22Rv1 (cell line): ENCODE measurements around the gene CHADL.
A peak's percentile ranks its signal among the peaks of the same experiment; 100 is the strongest.

ENCODE experiments used
- H3K27ac ChIP-seq: fragments of 450-650 bp; 2 replicates; pipeline ENCODE4 v1.5.1; 2017
- ZFX ChIP-seq: fragments of 450-650 bp; IDR thresholded peaks from 2 replicates; pipeline ENCODE4 v1.6.1; 2017; ENCODE audit warnings: antibody characterized with exemption, borderline replicate concordance
- TF ChIP-seq, protein P1 (sequence below): fragments of 450-650 bp; IDR thresholded peaks from 2 replicates; pipeline ENCODE4 v1.5.1; 2017; ENCODE audit warnings: mild to moderate bottlenecking

The CHADL gene

DNA sequence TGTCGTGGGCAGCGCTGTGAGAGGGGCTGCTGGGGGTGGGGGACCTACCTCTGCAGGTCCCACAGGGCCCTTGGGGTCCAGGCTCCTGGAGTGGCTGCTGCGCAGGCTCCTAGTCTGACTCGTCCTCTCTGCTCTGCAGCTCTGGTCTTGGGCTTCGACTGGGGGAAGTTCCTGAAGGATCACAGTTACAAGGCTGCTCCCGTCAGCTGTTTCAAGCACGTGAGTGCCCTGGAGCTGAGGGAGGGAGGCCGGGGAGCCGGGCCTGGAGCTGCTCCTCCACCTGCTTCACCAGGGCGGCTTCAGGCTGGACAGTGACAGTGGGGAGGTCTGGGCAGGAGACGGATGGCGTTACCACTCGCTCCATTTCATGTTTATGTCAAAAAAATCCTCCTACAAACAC, 23.7 kb downstream of the CHADL start:
- no peak overlapping the region for H3K27ac ChIP-seq
- TF ChIP-seq, protein P1, sequence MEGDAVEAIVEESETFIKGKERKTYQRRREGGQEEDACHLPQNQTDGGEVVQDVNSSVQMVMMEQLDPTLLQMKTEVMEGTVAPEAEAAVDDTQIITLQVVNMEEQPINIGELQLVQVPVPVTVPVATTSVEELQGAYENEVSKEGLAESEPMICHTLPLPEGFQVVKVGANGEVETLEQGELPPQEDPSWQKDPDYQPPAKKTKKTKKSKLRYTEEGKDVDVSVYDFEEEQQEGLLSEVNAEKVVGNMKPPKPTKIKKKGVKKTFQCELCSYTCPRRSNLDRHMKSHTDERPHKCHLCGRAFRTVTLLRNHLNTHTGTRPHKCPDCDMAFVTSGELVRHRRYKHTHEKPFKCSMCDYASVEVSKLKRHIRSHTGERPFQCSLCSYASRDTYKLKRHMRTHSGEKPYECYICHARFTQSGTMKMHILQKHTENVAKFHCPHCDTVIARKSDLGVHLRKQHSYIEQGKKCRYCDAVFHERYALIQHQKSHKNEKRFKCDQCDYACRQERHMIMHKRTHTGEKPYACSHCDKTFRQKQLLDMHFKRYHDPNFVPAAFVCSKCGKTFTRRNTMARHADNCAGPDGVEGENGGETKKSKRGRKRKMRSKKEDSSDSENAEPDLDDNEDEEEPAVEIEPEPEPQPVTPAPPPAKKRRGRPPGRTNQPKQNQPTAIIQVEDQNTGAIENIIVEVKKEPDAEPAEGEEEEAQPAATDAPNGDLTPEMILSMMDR: no peak
- TF ChIP-seq ZFX: no peak

DNA sequence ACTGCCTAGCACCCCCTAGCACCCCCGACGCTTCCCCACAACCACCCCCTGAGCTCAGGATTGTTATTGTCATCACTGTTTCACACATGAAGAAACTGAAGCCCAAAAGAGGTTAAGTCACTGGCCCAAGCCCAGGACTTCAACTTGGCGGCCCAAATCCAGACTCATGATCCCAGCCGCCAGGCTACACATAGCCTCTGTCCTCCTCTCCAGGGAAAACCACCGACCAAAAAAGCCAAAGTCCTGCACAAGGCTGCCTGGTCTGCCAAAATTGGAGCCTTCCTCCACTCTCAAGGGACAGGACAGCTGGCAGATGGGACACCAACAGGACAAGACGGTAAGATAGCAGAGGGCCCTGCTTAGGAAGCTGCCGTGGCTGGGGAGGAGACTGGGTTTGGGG, 24.8 kb downstream of the CHADL start:
- no peak overlapping the region for H3K27ac ChIP-seq

DNA sequence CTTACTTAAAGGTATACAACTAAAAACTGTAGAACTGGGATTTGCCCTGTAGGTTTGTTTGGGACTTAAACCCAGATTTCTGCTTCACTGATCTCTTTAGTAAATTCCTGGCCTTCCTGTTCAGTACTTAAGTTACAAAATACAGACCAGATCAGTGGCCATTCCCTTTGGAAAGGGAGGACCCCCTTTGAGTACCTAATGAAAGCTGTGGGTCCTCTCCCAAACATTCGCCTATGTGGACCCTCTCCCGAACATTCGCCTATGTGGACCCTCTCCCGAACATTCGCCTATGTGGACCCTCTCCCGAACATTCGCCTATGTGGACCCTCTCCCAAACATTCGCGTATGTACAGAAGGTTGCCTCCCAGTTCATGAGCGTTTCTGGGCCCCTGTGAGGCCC, 25.3 kb downstream of the CHADL start:
- H3K27ac ChIP-seq: no peak overlapping the region
- TF ChIP-seq, protein P1: no peak
- TF ChIP-seq ZFX: no peak

More for the DNA sequence above, 24.8 kb downstream of the CHADL start:
- no peak for TF ChIP-seq ZFX
- TF ChIP-seq, protein P1: no peak

DNA sequence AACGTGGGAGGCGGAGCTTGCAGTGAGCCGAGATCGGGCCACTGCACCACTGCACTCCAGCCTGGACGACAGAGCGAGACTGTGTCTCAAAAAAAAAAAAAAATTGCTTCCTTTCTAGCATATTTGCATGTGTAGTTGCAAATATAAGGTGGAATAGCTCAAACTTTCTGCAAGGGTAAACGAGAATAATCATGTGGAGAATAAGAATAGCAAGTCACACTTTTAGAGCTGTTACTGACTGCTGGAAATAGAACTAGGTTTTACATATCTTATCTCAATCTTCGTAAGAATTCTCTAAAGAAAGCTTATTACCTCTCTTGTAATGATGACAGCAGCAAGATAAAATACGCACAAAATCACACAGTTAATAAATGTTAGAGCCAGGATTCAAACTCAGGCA, 34.0 kb downstream of the CHADL start:
- TF ChIP-seq, protein P1: no peak
- no peak for TF ChIP-seq ZFX
- H3K27ac ChIP-seq: no peak overlapping the region

DNA sequence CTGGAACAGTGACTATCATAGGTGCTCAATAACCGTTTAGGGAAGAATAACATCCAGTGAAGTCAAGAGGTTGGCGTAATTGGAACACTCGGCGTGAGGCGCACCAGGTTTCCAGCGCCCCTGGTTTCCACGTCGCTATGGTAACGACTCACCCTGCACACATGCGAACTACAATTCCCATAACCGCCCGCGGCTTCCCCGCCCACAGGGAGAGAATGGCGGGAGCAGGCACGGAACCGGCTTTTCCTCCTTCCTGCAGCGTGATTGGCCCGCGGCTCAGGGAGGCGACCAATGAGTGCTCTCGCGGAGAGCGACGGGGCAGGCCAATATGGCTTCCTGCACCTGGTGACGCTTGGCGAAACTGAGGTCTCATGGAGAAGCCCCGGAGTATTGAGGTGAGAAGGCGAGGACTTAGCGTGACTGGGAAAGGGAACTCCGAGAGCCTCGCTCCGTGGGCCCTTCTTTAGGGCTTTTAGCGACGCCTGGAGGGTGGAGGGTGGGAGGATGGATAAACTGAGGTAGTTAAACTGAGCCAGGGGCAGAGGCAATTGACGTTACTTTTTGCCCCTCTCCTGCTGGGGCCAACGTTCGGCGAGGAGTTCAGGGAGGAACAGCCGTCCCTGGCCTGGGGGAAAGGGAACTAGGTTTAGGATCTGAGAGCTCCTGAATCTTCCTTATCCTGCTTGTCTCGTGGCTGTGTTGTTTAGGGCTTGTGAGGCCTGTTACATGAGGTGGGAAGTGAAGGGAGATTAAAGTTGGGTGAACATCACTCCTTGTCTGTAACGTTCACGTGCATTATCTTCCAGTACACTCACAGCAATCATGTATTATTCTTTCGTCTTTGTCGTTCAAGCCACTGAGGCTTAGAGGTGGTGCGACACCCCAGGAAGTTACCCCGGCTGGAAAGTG, 35.5 kb downstream of the CHADL start, which contains the start of gene L3MBTL2:
Gene L3MBTL2 (plus strand): TSS at position 321 of the 909 bp plus-strand sequence. CDS start 51 bp downstream, at position 372.
- peak within 1 kb of the TSS; percentile 64 for H3K27ac ChIP-seq
- TF ChIP-seq ZFX: no peak
- TF ChIP-seq, protein P1: no peak

DNA sequence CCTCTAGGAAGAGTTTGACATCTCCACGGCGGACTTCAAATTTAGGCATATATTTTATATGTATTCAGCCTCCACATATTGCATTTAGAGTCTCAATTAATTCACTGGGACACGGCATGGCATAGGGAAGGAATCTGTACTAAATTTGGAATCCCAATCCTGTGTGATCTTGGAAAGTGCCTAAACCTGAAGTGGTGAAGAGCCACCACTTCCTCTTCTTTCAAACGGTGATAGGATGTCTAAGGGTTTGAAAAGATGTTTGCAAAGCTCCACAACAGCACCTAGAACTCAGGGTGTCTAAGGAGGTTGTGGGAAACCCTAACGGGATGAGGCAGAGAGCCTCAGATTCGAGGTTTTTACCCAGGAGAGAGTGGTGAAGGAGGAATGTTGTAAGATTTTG, 36.7 kb downstream of the CHADL start:
- H3K27ac ChIP-seq: no peak overlapping the region
- TF ChIP-seq, protein P1: no peak
- TF ChIP-seq ZFX: no peak

DNA sequence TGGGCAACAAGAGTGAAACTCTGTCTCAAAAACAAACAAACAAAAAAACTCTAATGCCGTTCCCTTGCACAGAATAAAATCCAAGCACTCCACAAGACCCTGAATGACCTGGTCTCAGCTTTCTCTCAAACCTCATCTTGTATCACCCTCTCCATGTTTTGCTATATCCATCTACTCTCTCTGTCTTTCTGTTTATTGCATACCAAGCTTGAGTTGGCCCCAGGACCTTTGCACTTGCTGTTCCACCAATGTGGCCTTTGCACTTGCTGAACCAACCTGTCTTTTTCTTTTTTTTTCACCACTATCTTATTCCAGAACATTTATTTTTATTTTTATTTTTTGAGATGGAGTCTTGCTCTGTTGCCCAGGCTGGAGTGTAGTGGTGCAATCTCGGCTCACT, 37.6 kb downstream of the CHADL start:
- no peak overlapping the region for H3K27ac ChIP-seq
- no peak for TF ChIP-seq ZFX
- TF ChIP-seq, protein P1: no peak
